Common myeloid progenitor, CD34-positive (primary cell): Measurements from ENCODE around the gene MRTFB.

Source experiments
- CTCF ChIA-PET: fragments of 350-600 bp; sonication (Branson Sonifier 250); formaldehyde crosslinking; loops from one replicate; lab custom pipeline; 2021; ENCODE audit warnings: antibody characterized with exemption; lab: Charles Lee
- POLR2A ChIA-PET: fragments of 350-600 bp; sonication (Branson Sonifier 250); formaldehyde crosslinking; loops from one replicate; lab custom pipeline; 2021; ENCODE audit warnings: antibody characterized with exemption; lab: Charles Lee
- DNase-seq, 3 donors: peaks; one replicate each; pipeline versions ENCODE4 v3.0.0 to v3.0.0-alpha.2; 2013
- H3K27ac ChIP-seq, 2 experiments: 1 replicate in 1 of 2; 2 replicates in 1 of 2; pipeline ENCODE4 v1.7.0; 2013; ENCODE audit warnings: inconsistent platforms in 2 of 2, low read length in 2 of 2, mild to moderate bottlenecking in 2 of 2, low read depth in 1 of 2, moderate library complexity in 1 of 2; ENCODE audit not compliant: severe bottlenecking in 2 of 2, insufficient read depth in 1 of 2, poor library complexity in 1 of 2
- H3K27me3 ChIP-seq, 5 experiments: replicated peaks in 2 of 5; 1 replicate in 3 of 5; 2 replicates in 2 of 5; pipeline versions ENCODE4 v1.6.1 to v1.7.0; 2013; ENCODE audit warnings: low read length in 4 of 5, mild to moderate bottlenecking in 2 of 5, moderate library complexity in 2 of 5, inconsistent platforms in 1 of 5; ENCODE audit not compliant: insufficient read depth in 5 of 5, control insufficient read depth in 4 of 5
- H3K36me3 ChIP-seq, 4 experiments: 1 replicate in 2 of 4; 2 replicates in 2 of 4; pipeline versions ENCODE4 v1.6.1 to v1.7.0; 2013; ENCODE audit warnings: low read length in 3 of 4, control low read depth in 1 of 4, mild to moderate bottlenecking in 1 of 4; ENCODE audit not compliant: control insufficient read depth in 4 of 4, insufficient read depth in 4 of 4
- H3K4me1 ChIP-seq, 4 experiments: 1 replicate in 3 of 4; 2 replicates in 1 of 4; pipeline versions ENCODE4 v1.6.1 to v1.7.1; 2013; ENCODE audit warnings: low read length in 3 of 4, mild to moderate bottlenecking in 3 of 4, control low read depth in 1 of 4, inconsistent platforms in 1 of 4, moderate library complexity in 1 of 4; ENCODE audit not compliant: control insufficient read depth in 4 of 4, insufficient read depth in 4 of 4; ENCODE audit errors: control extremely low read depth in 1 of 4
- H3K4me3 ChIP-seq, 7 experiments: 1 replicate in 4 of 7; 2 replicates in 3 of 7; pipeline versions ENCODE4 v1.5.1 to v1.7.0; 2013; ENCODE audit warnings: mild to moderate bottlenecking in 7 of 7, low read length in 6 of 7, moderate library complexity in 6 of 7, inconsistent platforms in 2 of 7, low read depth in 2 of 7, control low read depth in 1 of 7; ENCODE audit not compliant: insufficient read depth in 4 of 7, control insufficient read depth in 1 of 7; ENCODE audit errors: extremely low read depth in 1 of 7
- H3K9me3 ChIP-seq, 5 experiments: 1 replicate in 4 of 5; 2 replicates in 1 of 5; pipeline versions ENCODE4 v1.6.1 to v1.7.1; 2013; ENCODE audit warnings: low read length in 4 of 5, mild to moderate bottlenecking in 2 of 5, inconsistent platforms in 1 of 5, low read depth in 1 of 5, moderate library complexity in 1 of 5; ENCODE audit not compliant: control insufficient read depth in 4 of 5, insufficient read depth in 2 of 5; ENCODE audit errors: control extremely low read depth in 1 of 5
- WGBS: methylation state at CpG from one replicate; pipeline ENCODE4 v1.1.5; 2013; ENCODE audit not compliant: insufficient coverage; 5-methylcytosine and 5-hydroxymethylcytosine counted together

MRTFB gene

DNA sequence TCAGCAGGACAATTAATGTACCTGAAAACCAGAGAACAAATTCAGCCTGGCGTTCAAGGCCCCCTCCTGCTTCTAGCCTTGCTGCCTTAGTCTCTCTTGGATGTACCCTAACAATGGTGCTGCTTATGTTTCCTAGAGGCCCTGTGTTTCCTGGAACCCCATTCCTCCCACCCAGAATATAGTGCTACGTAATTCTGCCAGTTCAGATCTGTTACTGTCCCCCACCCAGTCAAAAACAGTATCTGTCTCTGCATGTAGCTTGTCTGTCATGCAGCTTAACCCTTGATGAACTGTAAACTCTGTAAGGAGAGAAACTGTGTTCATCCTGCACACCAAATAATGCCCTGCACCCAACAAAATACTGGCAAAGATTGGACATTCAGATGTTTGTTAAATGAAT lies 6.8 kb downstream of the MRTFB start:
- 100% methylated on average over 1 of the region's 2 CpGs for WGBS
- ChIA-PET CTCF (no interaction called here), POLR2A (no interaction called here)
- H3K4me3 ChIP-seq, result no peak overlapping the region
- no peak overlapping the region for H3K27ac ChIP-seq
- DNase-seq, result no peak
- no peaks in the 10 kb centered on the region for H3K27me3 ChIP-seq
- no peaks in the 10 kb centered on the region for H3K9me3 ChIP-seq
- peaks cover 0 to 12% (median 7%) of the 10 kb centered on the region in 4 experiments for H3K36me3 ChIP-seq
- no peaks in the 10 kb centered on the region for H3K4me1 ChIP-seq

DNA sequence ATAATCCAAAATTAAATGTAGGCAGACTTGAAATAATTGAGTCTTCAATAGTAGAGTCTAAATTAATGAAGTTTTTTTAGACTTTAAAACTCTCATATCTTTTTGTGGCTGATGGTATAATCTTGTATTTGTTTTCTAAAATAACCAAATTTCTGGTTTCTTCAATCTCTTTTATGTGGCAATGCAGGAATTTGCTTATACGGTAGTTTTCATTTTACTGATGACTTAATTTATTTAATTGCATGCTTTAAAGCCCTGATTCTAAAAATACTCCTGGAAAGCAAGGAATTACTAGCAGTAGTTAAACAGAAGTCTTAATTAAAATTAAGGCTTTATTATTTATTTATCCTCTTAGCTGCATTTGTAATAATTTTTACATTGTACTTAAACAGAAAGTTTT lies 15.4 kb downstream of the MRTFB start:
- no CpG with 5 or more reads among the region's 1 CpG for WGBS
- no peak overlapping the region for H3K27ac ChIP-seq
- peaks cover 0 to 11% (median 6%) of the 10 kb centered on the region in 4 experiments for H3K36me3 ChIP-seq
- no peaks in the 10 kb centered on the region for H3K4me1 ChIP-seq
- POLR2A ChIA-PET, result no interaction called here
- H3K4me3 ChIP-seq, result no peak overlapping the region
- H3K27me3 ChIP-seq, result no peaks in the 10 kb centered on the region
- no peaks in the 10 kb centered on the region for H3K9me3 ChIP-seq
- no peak for DNase-seq
- CTCF ChIA-PET, result no interaction called here

DNA sequence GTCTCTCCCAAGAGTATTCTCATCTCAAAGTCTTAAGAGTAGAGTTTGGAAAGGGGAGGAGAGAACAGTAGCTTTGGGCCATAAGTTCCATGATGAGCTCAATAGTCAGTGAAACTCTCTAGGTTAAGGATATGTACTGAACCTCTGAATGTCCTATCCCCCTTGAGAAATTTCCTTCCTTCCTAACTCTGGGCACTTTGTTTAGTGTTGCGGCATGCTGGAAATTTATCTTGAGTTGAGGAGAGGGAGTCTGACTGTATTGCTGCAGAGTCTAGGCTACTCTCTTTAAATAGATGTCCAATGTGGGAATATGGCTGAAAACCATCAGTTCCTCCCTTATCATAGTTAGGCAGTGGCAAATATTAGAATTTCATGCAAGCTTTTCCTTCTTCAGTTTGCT lies 16.1 kb downstream of the MRTFB start:
- DNase-seq, result no peak
- Histone ChIP-seq H3K36me3 (peaks cover 0 to 11% (median 5%) of the 10 kb centered on the region in 4 experiments), H3K4me1 (no peaks in the 10 kb centered on the region), H3K27ac (no peak overlapping the region), H3K27me3 (no peaks in the 10 kb centered on the region), H3K9me3 (no peaks in the 10 kb centered on the region), H3K4me3 (no peak overlapping the region)
- CTCF ChIA-PET, result no interaction called here
- no CpG with 5 or more reads among the region's 1 CpG for WGBS
- POLR2A ChIA-PET, result no interaction called here

DNA sequence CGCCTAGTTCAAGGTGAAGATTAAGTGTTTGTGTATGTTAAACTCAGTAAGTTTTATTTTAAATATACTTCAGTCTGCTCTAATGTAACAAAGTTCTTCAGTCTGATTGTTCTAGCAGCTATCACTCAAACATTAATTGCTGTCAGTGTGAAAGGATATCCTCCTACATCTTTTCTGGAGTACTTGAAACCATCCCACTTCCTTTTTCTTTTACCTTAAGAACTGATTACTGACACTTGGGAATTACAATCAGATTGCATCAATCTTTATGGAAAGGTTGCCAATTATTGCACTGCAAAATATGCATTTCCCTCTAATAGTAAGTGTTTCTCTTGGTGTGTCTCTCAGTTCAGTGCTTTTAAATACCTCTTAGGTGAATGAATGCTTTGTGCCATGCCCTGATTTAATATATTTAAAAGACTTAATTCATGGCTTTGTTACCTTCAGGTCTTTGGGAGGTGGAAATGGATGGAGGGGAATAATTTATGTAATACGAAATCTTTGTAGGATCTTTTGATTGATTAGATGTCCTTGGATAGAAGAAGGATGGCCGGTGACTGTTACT lies 16.6 kb downstream of the MRTFB start:
- Histone ChIP-seq H3K4me1 (no peaks in the 10 kb centered on the region), H3K27ac (no peak overlapping the region), H3K27me3 (no peaks in the 10 kb centered on the region), H3K4me3 (no peak overlapping the region), H3K9me3 (no peaks in the 10 kb centered on the region), H3K36me3 (peaks cover 0 to 8% (median 5%) of the 10 kb centered on the region in 4 experiments)
- 100% methylated on average over 2 of the region's 3 CpGs for WGBS
- DNase-seq, result no peak
- ChIA-PET POLR2A (no interaction called here), CTCF (no interaction called here)

DNA sequence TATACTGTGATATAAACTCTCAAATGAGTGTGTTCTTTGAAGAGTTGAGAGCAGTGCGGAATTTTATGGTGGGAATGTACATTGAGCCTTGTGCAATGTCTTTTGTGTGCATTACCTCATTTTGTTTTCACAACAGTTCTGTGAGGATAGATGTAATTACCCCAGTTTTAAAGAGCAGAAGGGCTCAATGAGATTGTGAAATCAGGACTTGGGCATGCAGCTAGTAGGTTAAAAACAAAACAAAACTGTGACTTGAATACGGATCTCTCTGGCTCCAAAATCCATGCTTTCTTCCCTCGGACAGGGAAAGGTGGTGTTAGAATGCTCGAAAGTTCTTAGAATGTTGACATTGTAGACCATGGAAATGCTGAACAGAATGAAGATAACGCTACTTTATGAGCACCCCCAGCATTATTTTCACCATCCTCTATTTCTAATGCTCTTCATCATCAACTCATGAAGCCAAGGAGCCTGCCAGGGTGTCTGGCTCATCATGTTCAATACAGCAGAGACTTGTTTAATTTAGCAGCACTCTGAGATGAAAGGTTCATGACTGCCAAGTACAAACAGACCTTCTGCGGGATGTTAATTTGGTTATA lies 17.1 kb downstream of the MRTFB start:
- Histone ChIP-seq H3K4me3 (no peak overlapping the region), H3K4me1 (no peaks in the 10 kb centered on the region), H3K36me3 (peaks cover 0 to 8% (median 4%) of the 10 kb centered on the region in 4 experiments), H3K27me3 (no peaks in the 10 kb centered on the region), H3K27ac (no peak overlapping the region), H3K9me3 (no peaks in the 10 kb centered on the region)
- POLR2A ChIA-PET, result no interaction called here
- CTCF ChIA-PET, result no interaction called here
- WGBS, result 100% methylated on average over 5 of the region's 6 CpGs
- DNase-seq, result no peak

DNA sequence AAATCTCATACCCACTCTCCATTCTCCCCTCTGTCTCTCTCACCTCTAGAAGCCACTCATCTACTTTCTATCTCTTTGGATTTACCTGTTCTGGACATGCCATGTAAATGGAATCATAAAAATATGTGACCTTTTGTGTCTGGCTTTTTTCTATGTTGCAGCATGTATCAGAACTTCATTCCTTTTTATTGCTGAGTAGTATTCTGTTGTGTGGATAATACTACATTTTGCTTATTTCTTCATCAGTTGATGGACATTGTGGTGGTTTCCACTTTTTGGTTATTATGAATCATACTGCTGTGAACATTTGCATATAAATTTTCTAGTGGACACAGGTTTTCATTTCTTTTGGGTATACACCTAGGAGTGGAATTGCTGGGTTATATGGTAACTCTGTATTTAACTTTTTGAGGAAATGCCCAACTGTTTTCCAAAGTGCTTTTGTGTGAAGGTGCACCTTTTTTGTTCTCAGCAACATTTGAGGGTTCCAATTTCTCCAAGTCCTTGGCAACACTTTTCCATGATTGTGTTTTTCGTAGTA lies 18.2 kb downstream of the MRTFB start:
- no peak overlapping the region for H3K4me3 ChIP-seq
- H3K36me3 ChIP-seq, result peaks cover 0 to 3% (median 1%) of the 10 kb centered on the region in 4 experiments
- no CpG with 5 or more reads among the region's 1 CpG for WGBS
- no peaks in the 10 kb centered on the region for H3K27me3 ChIP-seq
- no peaks in the 10 kb centered on the region for H3K4me1 ChIP-seq
- POLR2A ChIA-PET, result no interaction called here
- no peak for DNase-seq
- CTCF ChIA-PET, result no interaction called here
- no peak overlapping the region for H3K27ac ChIP-seq
- no peaks in the 10 kb centered on the region for H3K9me3 ChIP-seq

DNA sequence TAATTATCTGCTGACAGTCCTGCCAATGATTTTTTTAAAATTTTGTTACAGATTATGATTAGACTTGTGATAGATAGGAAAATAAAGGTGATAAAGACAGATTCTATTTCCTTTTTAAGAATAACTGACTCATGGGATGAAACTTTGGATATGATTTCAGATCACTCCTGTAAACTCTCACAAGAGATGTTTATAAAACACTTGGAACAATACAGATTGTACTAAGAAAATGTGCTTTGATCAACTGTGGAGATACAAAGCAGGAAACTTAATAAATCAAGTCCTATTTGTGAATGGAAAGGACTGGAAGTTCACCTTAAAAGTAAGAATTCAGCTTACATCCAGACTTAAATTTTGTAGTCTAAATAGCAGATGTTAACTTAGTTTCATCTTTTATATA lies 21.4 kb downstream of the MRTFB start:
- Histone ChIP-seq H3K4me1 (no peaks in the 10 kb centered on the region), H3K4me3 (no peak overlapping the region), H3K36me3 (peaks cover 0 to 6% (median 3%) of the 10 kb centered on the region in 4 experiments), H3K27me3 (no peaks in the 10 kb centered on the region), H3K9me3 (no peaks in the 10 kb centered on the region), H3K27ac (no peak overlapping the region)
- CTCF ChIA-PET, result no interaction called here
- no peak for DNase-seq
- POLR2A ChIA-PET, result no interaction called here
